GM21423 (cell line): ENCODE measurements around the gene TCOF1.
A peak's percentile ranks its signal among the peaks of the same experiment; 100 is the strongest.

ENCODE experiments used
- ATAC-seq: cut with Tn5 transposase; IDR thresholded peaks from one replicate; pipeline ENCODE4 v1.9.1; 2021; ENCODE audit warnings: mild to moderate bottlenecking, moderate library complexity; ENCODE audit not compliant: unreplicated experiment

The TCOF1 gene

GRCh38 chr5:150389531-150390266, 32.2 kb downstream of the TCOF1 start:
- no peak for ATAC-seq

GRCh38 chr5:150391064-150391834, 33.8 kb downstream of the TCOF1 start:
- no peak for ATAC-seq

- ATAC-seq: no peak
Observed at GRCh38 chr5:150391986-150392385, 34.5 kb downstream of the TCOF1 start.

GRCh38 chr5:150392680-150393079, 35.2 kb downstream of the TCOF1 start:
- no peak for ATAC-seq

GRCh38 chr5:150393096-150393645, 35.7 kb downstream of the TCOF1 start:
- ATAC-seq: no peak

- ATAC-seq: no peak
Observed at GRCh38 chr5:150394131-150394530, 36.6 kb downstream of the TCOF1 start.

GRCh38 chr5:150394912-150395687, 37.6 kb downstream of the TCOF1 start:
- no peak for ATAC-seq

- ATAC-seq: no peak
Observed at GRCh38 chr5:150395688-150395975, 38.1 kb downstream of the TCOF1 start.

GRCh38 chr5:150396267-150396666, 38.8 kb downstream of the TCOF1 start:
- no peak for ATAC-seq

- no peak for ATAC-seq
Observed at GRCh38 chr5:150397146-150397781, 39.8 kb downstream of the TCOF1 start.

- ATAC-seq: no peak
Observed at GRCh38 chr5:150397782-150398721, 40.6 kb downstream of the TCOF1 start.

- ATAC-seq: peak; percentile 73
Observed at GRCh38 chr5:150398722-150399523, 41.4 kb downstream of the TCOF1 start.

GRCh38 chr5:150399524-150400211, 42.2 kb downstream of the TCOF1 start:
- no peak for ATAC-seq

GRCh38 chr5:150400316-150401075, 43.0 kb downstream of the TCOF1 start:
- no peak for ATAC-seq

- ATAC-seq: no peak
Observed at GRCh38 chr5:150401076-150401375, 43.5 kb downstream of the TCOF1 start.

GRCh38 chr5:150401376-150402228, 44.1 kb downstream of the TCOF1 start:
- ATAC-seq: no peak

- ATAC-seq: no peak
Observed at GRCh38 chr5:150402229-150402773, 44.8 kb downstream of the TCOF1 start.
